Measurements from ENCODE around the gene MARCHF9.
A peak's percentile ranks its signal among the peaks of the same experiment; 100 is the strongest.
"Not testable (repeated sequence)": the region's sequence is repeated elsewhere in the genome, so short reads cannot be mapped to it uniquely, and the experiment has no call there.

MARCHF9 gene

DNA sequence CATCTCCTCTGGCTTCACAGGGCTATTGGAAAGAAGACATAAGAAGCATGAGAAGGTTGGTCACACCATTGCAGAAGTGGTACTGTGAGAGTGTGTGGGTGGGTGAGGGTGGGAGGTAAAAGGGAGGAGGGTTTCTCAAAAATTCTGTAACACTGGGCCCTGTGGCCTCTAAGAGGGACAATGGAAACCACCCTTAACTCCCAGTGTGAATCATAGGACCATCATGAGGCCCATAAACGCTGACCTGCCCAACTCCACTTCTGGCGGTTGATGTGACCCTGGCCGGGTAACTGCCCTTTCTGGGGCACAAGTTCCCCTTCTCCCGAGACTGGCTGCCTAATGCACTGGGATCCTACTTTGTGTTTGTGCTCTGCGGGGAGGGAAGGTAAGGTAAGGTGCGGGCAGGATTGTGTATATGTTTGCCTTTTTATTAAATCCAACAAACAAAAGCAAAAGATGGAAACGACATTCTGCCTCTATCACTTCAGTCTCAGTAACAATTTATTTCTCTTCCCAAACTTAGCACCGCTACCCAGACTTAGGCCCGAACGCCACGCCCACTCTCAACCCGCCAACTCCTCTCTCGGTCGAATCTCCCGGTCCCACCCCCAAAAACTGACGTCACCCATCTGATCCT lies 16.5 kb downstream of the MARCHF9 start:
- DNase-seq: peak; percentile 94

DNA sequence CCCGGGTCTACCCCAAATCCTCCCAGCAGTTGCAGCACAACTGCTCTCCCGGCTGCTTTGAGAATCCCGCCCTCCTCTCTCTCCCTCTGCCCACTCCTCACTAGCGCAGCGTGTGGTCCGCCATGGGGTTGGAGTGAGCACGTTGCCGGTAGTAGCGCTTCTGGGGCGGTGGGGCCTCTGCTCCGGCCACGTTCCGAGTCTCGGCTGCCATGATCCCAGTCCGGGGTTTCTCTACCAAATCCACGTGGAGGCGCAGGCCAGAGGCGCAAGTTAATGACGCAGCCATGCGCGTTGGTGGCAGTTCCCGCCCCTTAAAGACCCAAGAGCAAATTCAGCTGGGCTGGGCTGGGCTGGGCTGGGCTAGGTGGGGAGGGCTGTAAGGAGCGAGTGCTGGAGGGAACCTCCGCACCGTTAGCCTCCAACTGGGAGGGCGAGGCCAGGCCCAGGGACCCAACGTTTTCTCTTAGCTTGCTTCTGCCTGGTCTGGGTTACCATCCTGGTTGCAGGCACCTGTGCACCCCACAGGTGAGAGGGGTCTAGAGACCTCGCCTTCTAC lies 17.0 kb downstream of the MARCHF9 start, which contains the start of gene METTL1:
TSS of gene METTL1 (minus strand) at position 233 of the 556 bp plus-strand sequence. CDS start at position 211, 22 bp downstream.
- peak; percentile 95 for DNase-seq

DNA sequence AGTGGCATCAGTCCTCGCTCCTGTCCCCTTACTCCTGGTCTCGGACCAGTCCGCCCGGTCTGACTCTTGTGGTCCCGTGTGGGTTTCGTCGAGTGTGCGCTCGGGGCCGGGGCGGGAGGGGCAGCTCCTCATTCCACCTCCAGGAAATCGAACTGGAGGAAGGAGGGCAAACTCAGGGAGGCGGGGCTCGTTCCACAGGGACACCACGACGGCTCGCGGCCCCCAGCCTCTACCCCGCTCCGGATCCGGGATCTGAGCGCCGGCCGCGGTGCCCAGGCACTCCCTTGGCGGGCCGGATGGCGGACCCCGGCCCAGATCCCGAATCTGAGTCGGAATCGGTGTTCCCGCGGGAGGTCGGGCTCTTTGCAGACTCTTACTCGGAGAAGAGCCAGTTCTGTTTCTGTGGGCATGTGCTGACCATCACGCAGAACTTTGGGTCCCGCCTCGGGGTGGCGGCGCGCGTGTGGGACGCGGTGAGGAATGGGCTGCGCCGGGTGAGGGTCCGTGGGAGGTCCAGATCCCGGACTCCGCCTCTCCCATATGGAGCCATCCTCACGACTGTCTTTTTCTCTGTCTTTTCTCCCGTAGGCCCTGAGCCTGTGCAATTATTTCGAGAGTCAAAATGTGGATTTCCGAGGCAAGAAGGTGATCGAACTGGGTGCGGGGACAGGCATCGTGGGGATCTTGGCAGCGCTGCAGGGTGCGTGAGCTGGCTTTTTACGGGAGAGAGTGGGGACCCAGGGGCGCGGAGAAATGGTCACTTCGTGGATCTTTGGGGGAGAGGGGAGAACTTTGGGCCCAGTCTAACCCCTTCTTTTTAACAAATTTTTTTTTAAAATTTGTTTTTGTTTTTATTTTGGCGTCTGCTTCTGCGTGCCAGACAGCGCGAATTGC lies 17.8 kb downstream of the MARCHF9 start, which contains the start of gene EEF1AKMT3:
TSS of gene EEF1AKMT3 (plus strand) at position 186 of the 894 bp plus-strand sequence. CDS start at position 297, 111 bp downstream.
- DNase-seq: no peak

GRCh38 chr12:57774634-57775033 lies 19.7 kb downstream of the MARCHF9 start:
- DNase-seq: not testable (repeated sequence)

GRCh38 chr12:57775044-57775443 lies 20.1 kb downstream of the MARCHF9 start:
- no peak for DNase-seq

GRCh38 chr12:57775563-57776246 lies 20.8 kb downstream of the MARCHF9 start:
- no peak for DNase-seq

DNA sequence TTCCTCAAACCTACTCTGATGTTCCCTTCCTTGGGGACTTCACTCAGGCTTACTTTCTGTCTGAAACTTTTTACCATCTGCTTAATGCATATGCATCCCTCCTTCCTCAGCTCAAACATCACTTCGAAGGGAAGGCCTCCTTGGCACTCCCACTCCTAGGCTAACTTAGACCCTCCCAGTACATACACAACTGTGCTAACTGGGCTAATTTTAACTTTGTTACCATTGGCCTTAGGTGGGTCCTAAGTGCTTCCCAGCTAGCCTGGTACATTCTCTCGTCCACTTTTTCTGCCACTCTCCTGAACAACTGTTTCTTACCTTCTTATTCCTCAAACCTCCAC lies 21.3 kb downstream of the MARCHF9 start:
- no peak for DNase-seq

DNA sequence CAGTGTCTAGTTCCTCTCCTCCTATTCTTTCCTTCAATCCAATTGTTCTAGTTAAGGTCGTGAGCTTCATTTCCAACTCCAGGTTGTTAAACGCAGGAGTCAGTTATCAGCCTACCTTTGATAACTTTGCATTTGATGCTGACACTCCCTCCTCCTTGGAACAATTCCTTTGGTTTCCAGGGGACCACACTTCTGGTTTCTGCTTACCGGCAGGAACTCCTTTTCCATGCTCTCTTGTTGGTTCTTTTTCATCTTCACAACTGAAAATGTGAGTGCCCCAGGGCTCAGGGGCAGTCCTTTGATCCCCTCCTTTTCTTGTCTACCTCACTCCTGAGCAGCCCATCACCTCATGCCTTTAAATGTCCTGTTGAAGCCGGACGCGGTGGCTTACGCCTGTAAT lies 22.5 kb downstream of the MARCHF9 start:
- DNase-seq: no peak

DNA sequence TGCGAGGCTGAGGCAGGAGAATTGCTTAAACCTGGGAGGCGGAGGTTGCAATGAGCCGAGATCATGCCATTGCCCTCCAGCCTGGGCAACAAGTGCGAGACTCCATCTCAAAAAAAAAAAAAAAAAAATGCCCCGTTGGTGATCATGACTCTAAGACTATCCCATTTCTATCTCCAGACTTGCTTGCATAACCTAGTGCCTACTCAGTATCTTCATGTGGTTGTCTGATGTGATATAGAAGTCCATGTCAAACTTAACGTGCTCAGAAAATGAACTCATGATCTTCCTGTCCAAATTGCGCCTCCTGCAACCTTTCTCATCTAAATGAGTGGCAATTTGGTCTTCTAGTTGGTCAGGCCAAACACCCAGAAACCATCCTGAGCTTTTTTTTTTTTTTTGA lies 23.0 kb downstream of the MARCHF9 start:
- DNase-seq: no peak

- DNase-seq: no peak
These were observed 24.8 kb downstream of the MARCHF9 start for GRCh38 chr12:57779736-57780135.

- no peak for DNase-seq
These were observed 25.5 kb downstream of the MARCHF9 start for GRCh38 chr12:57780284-57780897.

- no peak for DNase-seq
These were observed 26.3 kb downstream of the MARCHF9 start for GRCh38 chr12:57781244-57781643.

DNA sequence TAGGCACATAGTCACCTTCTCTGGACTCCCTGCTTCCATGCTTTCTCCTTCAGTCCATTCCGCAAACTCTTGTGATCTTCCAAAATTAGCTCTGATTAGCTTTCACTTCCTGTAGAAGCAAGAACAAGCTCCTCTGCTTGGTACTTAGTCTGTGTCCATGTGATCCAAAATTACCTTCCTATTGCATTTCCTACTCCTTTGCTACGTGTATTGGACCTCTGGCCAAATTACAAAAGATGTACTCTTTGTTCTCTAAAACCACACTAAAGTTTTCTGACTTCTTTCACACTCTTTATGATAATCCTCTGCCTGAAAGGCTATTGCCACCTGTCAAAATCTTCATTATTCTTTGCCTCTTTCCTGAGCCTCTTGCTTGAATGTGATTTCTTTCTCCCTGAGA lies 26.9 kb downstream of the MARCHF9 start:
- DNase-seq: no peak

DNA sequence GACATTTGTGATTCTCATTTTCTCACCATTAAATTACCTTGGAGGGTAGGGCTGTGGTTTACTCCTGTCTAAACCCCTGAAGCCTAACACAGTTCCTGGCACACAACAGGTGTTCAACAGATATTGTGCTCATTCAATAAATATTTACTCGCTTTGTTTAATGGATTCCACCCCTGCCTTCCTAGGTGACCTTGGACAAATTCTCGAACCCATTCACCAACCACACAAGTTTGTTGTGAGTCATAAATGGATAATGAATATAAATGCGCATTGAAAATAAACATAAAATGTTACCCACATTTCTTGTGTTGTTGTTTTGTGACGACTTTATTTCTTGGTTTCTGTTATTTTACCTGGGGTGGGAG lies 27.3 kb downstream of the MARCHF9 start:
- no peak for DNase-seq

- peak; percentile 99 for DNase-seq
These were observed 27.9 kb downstream of the MARCHF9 start, which contains the start of gene TSFM for GRCh38 chr12:57782608-57783465. TSFM (plus strand) TSS chr12:57782787; CDS start chr12:57782802, 15 bp downstream.

GRCh38 chr12:57783466-57783801 lies 28.5 kb downstream of the MARCHF9 start:
- DNase-seq: no peak

DNA sequence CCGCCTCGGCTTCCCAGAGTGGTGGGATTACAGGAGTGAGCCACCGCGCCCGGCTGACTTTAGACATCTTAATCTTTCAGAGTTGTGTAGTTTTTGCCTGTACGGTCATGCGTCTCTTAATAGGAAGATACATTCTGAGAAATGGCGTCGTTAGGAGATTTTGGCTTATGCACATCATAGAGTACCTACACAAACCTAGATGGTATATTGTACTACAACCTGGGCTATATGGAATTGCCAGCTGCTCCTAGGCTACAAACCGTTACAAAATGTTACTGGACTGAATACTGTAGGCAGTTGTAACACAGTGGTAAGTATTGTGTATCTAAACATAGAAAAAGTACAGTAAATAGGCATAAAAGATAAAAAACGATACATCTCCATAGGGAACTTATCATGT lies 29.0 kb downstream of the MARCHF9 start:
- no peak for DNase-seq

DNA sequence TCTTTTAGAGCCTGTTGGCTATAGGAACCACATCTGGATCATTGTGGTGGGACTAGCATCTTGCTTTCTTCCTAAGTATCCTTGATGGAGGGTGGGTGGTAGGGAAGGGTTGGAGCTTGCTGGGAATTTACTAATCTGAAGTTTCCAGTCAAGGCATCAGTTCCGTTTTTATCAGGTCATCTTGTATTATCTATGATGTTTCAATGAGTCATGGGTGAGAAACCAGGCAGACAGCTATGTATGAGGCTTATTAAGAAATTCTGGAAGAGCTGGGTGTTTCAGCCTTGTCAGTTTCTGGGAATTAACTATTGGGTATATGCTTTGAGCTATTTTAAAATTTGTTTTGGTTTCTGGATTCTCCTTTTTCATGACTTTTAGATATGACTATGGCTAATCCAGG lies 39.0 kb downstream of the MARCHF9 start:
- DNase-seq: no peak

GRCh38 chr12:57795354-57795753 lies 40.5 kb downstream of the MARCHF9 start:
- no peak for DNase-seq

GRCh38 chr12:57796996-57797395 lies 42.1 kb downstream of the MARCHF9 start:
- DNase-seq: no peak

DNA sequence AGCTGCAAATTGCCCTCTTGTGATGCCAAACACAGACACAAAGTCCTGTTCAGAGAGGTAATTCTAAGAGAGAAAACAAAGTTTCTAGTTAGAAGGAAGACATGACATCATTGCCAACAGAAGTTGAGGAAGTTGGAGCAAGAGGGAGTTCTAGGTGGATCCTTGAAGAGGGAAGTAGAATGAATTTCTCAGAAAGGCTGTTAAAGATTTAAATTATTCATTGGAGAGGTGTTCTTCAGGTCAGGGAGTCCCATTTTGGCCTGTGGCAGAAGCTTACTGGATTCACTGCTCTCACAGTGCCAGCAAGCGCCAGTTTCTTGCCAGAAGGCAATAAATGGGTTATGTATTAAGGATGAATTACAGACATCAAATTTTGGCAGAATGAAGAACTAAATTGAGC lies 43.0 kb downstream of the MARCHF9 start:
- DNase-seq: no peak

DNA sequence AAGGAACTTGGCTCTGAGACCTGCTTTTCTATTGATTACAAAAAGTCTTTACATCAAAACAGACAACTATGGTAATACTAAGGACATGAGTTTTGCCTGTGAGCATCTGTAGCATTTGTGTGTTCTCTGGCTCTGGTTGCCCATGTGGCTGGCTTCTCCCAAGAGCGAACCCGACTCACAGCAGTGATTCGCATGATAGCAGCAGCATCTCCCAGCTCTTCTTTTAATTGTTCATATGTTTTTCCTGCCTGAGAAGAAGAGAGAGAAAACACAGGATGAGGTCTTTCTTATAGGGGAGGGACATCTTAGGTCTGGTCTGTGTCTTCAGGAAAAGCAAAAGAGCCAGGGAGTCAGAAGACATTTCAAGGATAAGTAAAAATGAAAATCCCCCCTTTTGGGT lies 46.1 kb downstream of the MARCHF9 start:
- no peak for DNase-seq
